NCI-H1694 treated with DMSO at 0.1 percent for 48 hours (cell line): ENCODE results near the gene ADAMTS19.
A peak's percentile ranks its signal among the peaks of the same experiment; 100 is the strongest.

ENCODE experiments used
- DNase-seq: peaks from one replicate; lab custom pipeline; 2025; lab: John Stamatoyannopoulos, UW

The ADAMTS19 gene

GRCh38 chr5:129766798-129767197 is 306.7 kb downstream of the ADAMTS19 start:
- DNase-seq: no peak

GRCh38 chr5:129767927-129768380 is 307.9 kb downstream of the ADAMTS19 start:
- peak; percentile 73 for DNase-seq

GRCh38 chr5:129768735-129769134 is 308.6 kb downstream of the ADAMTS19 start:
- DNase-seq: no peak

- DNase-seq: no peak
Observed at GRCh38 chr5:129770024-129770820, 310.1 kb downstream of the ADAMTS19 start.

GRCh38 chr5:129771058-129771838 is 311.1 kb downstream of the ADAMTS19 start:
- peak; percentile 21 for DNase-seq

GRCh38 chr5:129773376-129773775 is 313.3 kb downstream of the ADAMTS19 start:
- no peak for DNase-seq

- no peak for DNase-seq
Observed at GRCh38 chr5:129781594-129781993, 321.5 kb downstream of the ADAMTS19 start.
